Transverse colon (tissue), 4 donors: Measurements from ENCODE around the gene TMEM178B. TPM values are rescaled to one million over a fixed set of nuclear protein-coding genes. Genes with fewer than 3 reads are reported as not detected.

Experiments
- DNase-seq: peaks from one replicate; pipeline ENCODE4 v3.0.0-alpha.2; 2019
- H3K27ac ChIP-seq, 4 donors: fragments of 200-600 bp; sonication (generic); 2 replicates each; pipeline ENCODE4 v1.5.1; 2016 to 2018; ENCODE audit warnings: inconsistent platforms in 4 of 4
- H3K27me3 ChIP-seq: fragments of 200-600 bp; sonication (generic); 2 replicates; pipeline ENCODE4 v1.5.1; 2017; ENCODE audit warnings: inconsistent platforms
- H3K36me3 ChIP-seq, 4 donors: fragments of 200-600 bp; sonication (generic); 2 replicates each; pipeline ENCODE4 v1.5.1; 2017 to 2019; ENCODE audit warnings: inconsistent platforms in 4 of 4
- H3K4me1 ChIP-seq, 4 donors: fragments of 200-600 bp; sonication (generic); 2 replicates each; pipeline ENCODE4 v1.5.1; 2017 to 2020; ENCODE audit warnings: inconsistent platforms in 4 of 4
- H3K4me3 ChIP-seq, 4 donors: fragments of 200-600 bp; sonication (generic); 1 replicate in 1 of 4; 2 replicates in 3 of 4; pipeline versions ENCODE4 v1.5.1 to v1.6.1; 2017 to 2019; ENCODE audit warnings: inconsistent platforms in 4 of 4
- H3K9me3 ChIP-seq, 2 donors: fragments of 200-600 bp; sonication (generic); 2 replicates each; pipeline ENCODE4 v1.5.1; 2017 to 2019; ENCODE audit warnings: inconsistent platforms in 2 of 2
- EP300 ChIP-seq: sonication (generic); formaldehyde crosslinking; IDR thresholded peaks from one replicate; pipeline ENCODE4 v1.6.1; 2017; ENCODE audit warnings: antibody characterized with exemption, low read depth
- POLR2A ChIP-seq: fragments of 450-650 bp; IDR thresholded peaks from one replicate; pipeline ENCODE4 v1.6.1; 2016; ENCODE audit warnings: antibody characterized with exemption, mild to moderate bottlenecking, moderate library complexity
- POLR2AphosphoS5 ChIP-seq, 3 donors: sonication (generic); formaldehyde crosslinking; IDR thresholded peaks; one replicate each; pipeline ENCODE4 v1.6.1; 2016; ENCODE audit warnings: antibody characterized with exemption in 3 of 3
- WGBS, 2 donors: methylation state at CpG; one replicate each; pipeline ENCODE4 v1.1.5; 2018; ENCODE audit warnings: low coverage in 1 of 2; 5-methylcytosine and 5-hydroxymethylcytosine counted together
- in situ Hi-C, 4 donors: fragments of 200-750 bp; cut with MboI; loops; one replicate each; pipeline versions ENCODE4 v1.15.0 to v1.15.1; 2017; ENCODE audit warnings: low sequenced_read_pairs in 3 of 4, low pct_ligation_motif_present in 1 of 4, low pct_unique_long_range_greater_than_20kb in 1 of 4
- intact Hi-C: fragments of 100-400 bp; cut with DNase I; formaldehyde crosslinking; loops from one replicate; pipeline ENCODE4 v1.15.1; 2023; ENCODE audit warnings: low total_unique reads
- total RNA-seq, 4 donors: library from RNA; depleted of rRNA; stranded (reverse); fragments of >200 nt; gene quantifications; one replicate each; pipeline ENCODE4 v1.1.0, GENCODE V29; 2016
- TF ChIP-seq, protein P1 (sequence below), 5 experiments: fragments of 200-600 bp in 3 of 5; fragments of 450-650 bp in 2 of 5; sonication (generic) in 3 of 5; IDR thresholded peaks; 1 replicate in 2 of 5; 2 replicates in 3 of 5; pipeline ENCODE4 v1.5.1; 2016 to 2017; ENCODE audit warnings: antibody characterized with exemption in 5 of 5, inconsistent platforms in 3 of 5, mild to moderate bottlenecking in 2 of 5, moderate library complexity in 1 of 5

The TMEM178B gene
- total RNA-seq, 4 donors from 2014 or later, result 0.32 to 0.82 (median 0.39) TPM

- WGBS, 2 donors, result 70 to 80% methylated on average over 4 of the region's 4 CpGs
- in situ Hi-C loops (no loop called here), intact Hi-C loops (no loop called here)
- no peaks in the 10 kb centered on the region for H3K9me3 ChIP-seq
- no peak overlapping the region for H3K4me3 ChIP-seq
- no peaks in the 10 kb centered on the region for H3K4me1 ChIP-seq
- TF ChIP-seq EP300 (no peak), POLR2A (no peak), POLR2AphosphoS5 (IDR thresholded peaks at IDR 0.05) (no peak)
- TF ChIP-seq, protein P1, sequence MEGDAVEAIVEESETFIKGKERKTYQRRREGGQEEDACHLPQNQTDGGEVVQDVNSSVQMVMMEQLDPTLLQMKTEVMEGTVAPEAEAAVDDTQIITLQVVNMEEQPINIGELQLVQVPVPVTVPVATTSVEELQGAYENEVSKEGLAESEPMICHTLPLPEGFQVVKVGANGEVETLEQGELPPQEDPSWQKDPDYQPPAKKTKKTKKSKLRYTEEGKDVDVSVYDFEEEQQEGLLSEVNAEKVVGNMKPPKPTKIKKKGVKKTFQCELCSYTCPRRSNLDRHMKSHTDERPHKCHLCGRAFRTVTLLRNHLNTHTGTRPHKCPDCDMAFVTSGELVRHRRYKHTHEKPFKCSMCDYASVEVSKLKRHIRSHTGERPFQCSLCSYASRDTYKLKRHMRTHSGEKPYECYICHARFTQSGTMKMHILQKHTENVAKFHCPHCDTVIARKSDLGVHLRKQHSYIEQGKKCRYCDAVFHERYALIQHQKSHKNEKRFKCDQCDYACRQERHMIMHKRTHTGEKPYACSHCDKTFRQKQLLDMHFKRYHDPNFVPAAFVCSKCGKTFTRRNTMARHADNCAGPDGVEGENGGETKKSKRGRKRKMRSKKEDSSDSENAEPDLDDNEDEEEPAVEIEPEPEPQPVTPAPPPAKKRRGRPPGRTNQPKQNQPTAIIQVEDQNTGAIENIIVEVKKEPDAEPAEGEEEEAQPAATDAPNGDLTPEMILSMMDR (IDR thresholded peaks at IDR 0.05), result no peak
- no peaks in the 10 kb centered on the region for H3K27me3 ChIP-seq
- H3K36me3 ChIP-seq, result no peaks in the 10 kb centered on the region
- DNase-seq, result no peak
- no peak overlapping the region for H3K27ac ChIP-seq
Observed at GRCh38 chr7:141306081-141306480, 232.2 kb downstream of the TMEM178B start.

- in situ Hi-C loops (no loop called here), intact Hi-C loops (no loop called here)
- Histone ChIP-seq H3K27ac (no peak overlapping the region), H3K27me3 (no peaks in the 10 kb centered on the region), H3K4me1 (no peaks in the 10 kb centered on the region), H3K36me3 (no peaks in the 10 kb centered on the region), H3K4me3 (no peak overlapping the region), H3K9me3 (no peaks in the 10 kb centered on the region)
- TF ChIP-seq EP300, result no peak
- no peak for TF ChIP-seq POLR2AphosphoS5 (IDR thresholded peaks at IDR 0.05)
- TF ChIP-seq, protein P1 (IDR thresholded peaks at IDR 0.05), result no peak
- no peak for TF ChIP-seq POLR2A
- 82 to 87% methylated on average over 2 of the region's 2 CpGs for WGBS, 2 donors
- no peak for DNase-seq
Observed at GRCh38 chr7:141312395-141312794, 238.5 kb downstream of the TMEM178B start.

- no peak for TF ChIP-seq EP300
- TF ChIP-seq, protein P1 (IDR thresholded peaks at IDR 0.05), result no peak
- TF ChIP-seq POLR2A, result no peak
- no peak for TF ChIP-seq POLR2AphosphoS5 (IDR thresholded peaks at IDR 0.05)
- 48% methylated on average over 2 of the region's 2 CpGs; no CpG with 5 or more reads in 1 of the 2 donors for WGBS, 2 donors
- H3K4me3 ChIP-seq, result no peak overlapping the region
- in situ Hi-C loops, result no loop called here
- H3K27ac ChIP-seq, result no peak overlapping the region
- no peaks in the 10 kb centered on the region for H3K27me3 ChIP-seq
- H3K9me3 ChIP-seq, result no peaks in the 10 kb centered on the region
- intact Hi-C loops, result no loop called here
- H3K36me3 ChIP-seq, result no peaks in the 10 kb centered on the region
- H3K4me1 ChIP-seq, result no peaks in the 10 kb centered on the region
- DNase-seq, result no peak
Observed at GRCh38 chr7:141312828-141313521, 239.1 kb downstream of the TMEM178B start.

DNA sequence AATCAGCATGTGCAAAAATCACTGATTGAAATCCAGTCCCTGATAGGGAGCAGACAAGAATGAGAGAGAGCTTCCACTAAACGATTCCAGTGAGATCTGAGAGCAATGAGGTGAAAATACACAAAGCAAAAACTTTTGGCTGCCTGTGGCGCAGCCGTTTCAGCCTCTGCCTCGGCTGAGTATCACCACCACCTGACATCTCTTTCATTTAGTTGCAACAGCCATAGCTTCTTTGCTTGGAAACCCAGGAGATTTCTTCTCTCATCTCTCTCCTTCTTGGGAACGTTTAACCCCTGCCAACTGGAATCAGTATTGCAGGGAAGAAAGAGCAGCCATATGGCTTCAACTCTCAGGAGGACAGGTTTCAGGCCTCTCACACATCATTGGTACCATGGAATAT is 240.0 kb downstream of the TMEM178B start:
- DNase-seq, result no peak
- H3K27ac ChIP-seq, result no peak overlapping the region
- 73 to 79% methylated on average over 3 to 5 of the region's 5 CpGs for WGBS, 2 donors
- intact Hi-C loops (no loop called here), in situ Hi-C loops (no loop called here)
- H3K4me3 ChIP-seq, result no peak overlapping the region
- no peaks in the 10 kb centered on the region for H3K4me1 ChIP-seq
- no peak for TF ChIP-seq EP300
- no peak for TF ChIP-seq POLR2AphosphoS5 (IDR thresholded peaks at IDR 0.05)
- TF ChIP-seq, protein P1 (IDR thresholded peaks at IDR 0.05), result no peak
- no peak for TF ChIP-seq POLR2A
- H3K27me3 ChIP-seq, result no peaks in the 10 kb centered on the region
- no peaks in the 10 kb centered on the region for H3K9me3 ChIP-seq
- no peaks in the 10 kb centered on the region for H3K36me3 ChIP-seq
